MM.1S (cell line): ENCODE results near the gene PARP16.

Experiments used
- CTCF ChIP-seq: fragments of 300-600 bp; sonication (generic); IDR thresholded peaks from 2 replicates; pipeline ENCODE4 v1.5.1; 2016; ENCODE audit warnings: antibody characterized with exemption, low read length, mixed read lengths
- EZH2 ChIP-seq: fragments of 300-600 bp; sonication (generic); optimal IDR thresholded peaks from 2 replicates; pipeline ENCODE3; 2017; ENCODE audit warnings: low read depth, mild to moderate bottlenecking, antibody characterized with exemption, low read length, mixed read lengths

DNA sequence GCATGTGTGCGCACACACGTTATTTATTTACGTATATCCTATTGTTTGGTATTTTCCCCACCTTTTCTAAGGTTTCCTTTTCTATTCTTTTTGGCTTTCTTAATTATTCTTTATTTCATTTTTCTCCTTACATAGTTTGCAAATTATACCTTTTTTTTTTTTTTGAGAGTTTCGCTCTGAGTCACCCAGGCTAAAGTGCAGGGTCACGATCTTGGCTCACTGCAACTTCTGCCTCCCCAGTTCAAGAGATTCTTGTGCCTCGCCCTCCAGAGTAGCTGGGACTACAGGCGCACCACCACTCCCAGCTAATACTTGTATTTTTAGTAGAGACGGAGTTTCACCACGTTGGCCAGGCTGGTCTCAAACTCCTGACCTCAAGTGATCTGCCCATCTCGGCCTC lies 55.4 kb downstream of the PARP16 start:
- TF ChIP-seq EZH2 (no peak), CTCF (no peak)
